HEK293T (cell line): ENCODE results near the gene AVPR2.

Experiments used
- ARNT ChIP-seq: fragments of 450-650 bp; IDR thresholded peaks from 2 replicates; pipeline ENCODE4 v1.6.1; 2017; ENCODE audit warnings: mild to moderate bottlenecking
- BHLHE40 ChIP-seq: fragments of 450-650 bp; IDR thresholded peaks from 2 replicates; pipeline ENCODE4 v1.6.1; 2016; ENCODE audit warnings: mild to moderate bottlenecking, moderate library complexity, borderline replicate concordance
- CTBP1 ChIP-seq: fragments of 450-650 bp; IDR thresholded peaks from 2 replicates; pipeline ENCODE4 v1.6.1; 2016; ENCODE audit warnings: borderline replicate concordance
- ELF4 ChIP-seq: fragments of 450-650 bp; IDR thresholded peaks from 2 replicates; pipeline ENCODE4 v1.6.1; 2017; ENCODE audit warnings: antibody characterized with exemption
- FOXK2 ChIP-seq: fragments of 450-650 bp; IDR thresholded peaks from 2 replicates; pipeline ENCODE4 v1.6.1; 2016; ENCODE audit warnings: mild to moderate bottlenecking
- FOXM1 ChIP-seq: fragments of 450-650 bp; IDR thresholded peaks from 2 replicates; pipeline ENCODE4 v1.6.1; 2017; ENCODE audit warnings: mild to moderate bottlenecking, borderline replicate concordance
- SP1 ChIP-seq: fragments of 450-650 bp; IDR thresholded peaks from 2 replicates; pipeline ENCODE4 v1.6.1; 2017
- TARDBP ChIP-seq: fragments of 450-650 bp; IDR thresholded peaks from 2 replicates; pipeline ENCODE4 v1.6.1; 2016
- ZNF384 ChIP-seq: fragments of 450-650 bp; IDR thresholded peaks from 2 replicates; pipeline ENCODE4 v1.6.1; 2016

DNA sequence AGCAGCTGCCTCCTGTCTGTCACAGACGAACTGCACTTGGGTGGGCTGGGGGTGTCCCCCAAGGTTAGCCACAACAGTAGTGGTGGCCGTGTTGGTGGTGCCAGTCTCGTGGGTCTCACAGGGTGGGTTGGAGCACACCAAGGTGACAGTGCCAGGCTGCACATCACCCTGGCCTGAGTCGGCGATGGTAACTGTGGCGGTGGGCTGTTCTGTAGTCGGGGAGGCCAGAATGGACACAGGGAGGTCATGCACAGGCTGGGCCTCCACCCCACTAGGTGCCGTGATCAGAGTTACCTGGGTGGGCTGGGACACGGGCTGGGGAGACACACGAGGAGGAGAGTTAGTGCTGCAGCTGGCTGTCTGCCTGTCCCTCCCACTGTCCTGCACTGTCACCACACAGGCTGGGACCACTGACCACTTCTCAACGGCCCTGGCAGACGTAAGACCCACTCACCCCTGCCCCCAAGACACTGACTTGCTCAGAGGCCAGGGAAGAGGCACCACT, 50.8 kb downstream of the AVPR2 start:
- TF ChIP-seq CTBP1: no peak
- TF ChIP-seq BHLHE40: no peak
- no peak for TF ChIP-seq SP1
- no peak for TF ChIP-seq FOXM1
- no peak for TF ChIP-seq TARDBP
- TF ChIP-seq ARNT: no peak
- no peak for TF ChIP-seq ELF4
- no peak for TF ChIP-seq ZNF384
- no peak for TF ChIP-seq FOXK2
